K562 (cell line): Measurements from ENCODE around the gene TTLL8. TPM values are rescaled to one million over a fixed set of nuclear protein-coding genes. Genes with fewer than 3 reads are reported as not detected.

ENCODE experiments used
- BCOR ChIP-seq: fragments of 450-650 bp; IDR thresholded peaks from 2 replicates; pipeline ENCODE4 v1.6.1; 2016
- CREB1 ChIP-seq, 2 experiments: sonication (generic) in 1 of 2; formaldehyde crosslinking in 1 of 2; IDR thresholded peaks; 2 replicates each; pipeline versions ENCODE4 v1.6.1 to v1.8.0; 2012 to 2022; ENCODE audit warnings: inconsistent platforms in 1 of 2, mild to moderate bottlenecking in 1 of 2, missing genetic modification reagents in 1 of 2, moderate library complexity in 1 of 2
- CREBBP ChIP-seq: IDR thresholded peaks from one replicate; pipeline ENCODE4 v1.6.1; 2012; ENCODE audit warnings: low read depth, mild to moderate bottlenecking, control low read depth, inconsistent platforms, low read length
- FOS ChIP-seq: IDR thresholded peaks from 3 replicates; pipeline ENCODE4 v1.6.1; 2011; ENCODE audit not compliant: insufficient read length; ENCODE audit errors: extremely low read depth
- HLTF ChIP-seq: fragments of 450-650 bp; IDR thresholded peaks from 2 replicates; pipeline ENCODE4 v1.6.1; 2016
- NCOA1 ChIP-seq: fragments of 450-650 bp; IDR thresholded peaks from 2 replicates; pipeline ENCODE4 v1.6.1; 2016; ENCODE audit warnings: low read depth
- SAFB ChIP-seq: fragments of 200-400 bp; formaldehyde crosslinking; IDR thresholded peaks from 2 replicates; pipeline ENCODE4 v1.6.1; 2017; ENCODE audit warnings: low read depth, low read length, borderline replicate concordance
- VEZF1 ChIP-seq: fragments of 200-800 bp; sonication (Bioruptor generic); IDR thresholded peaks from 2 replicates; pipeline ENCODE4 v1.6.1; 2017; ENCODE audit warnings: missing genetic modification characterization, missing compliant biosample characterization
- WHSC1 ChIP-seq: IDR thresholded peaks from one replicate; pipeline ENCODE4 v1.6.1; 2012; ENCODE audit warnings: low read length, control low read depth, inconsistent platforms
- ZBTB7A ChIP-seq: IDR thresholded peaks from 2 replicates; pipeline ENCODE4 v1.6.1; 2011; ENCODE audit warnings: low read depth, mild to moderate bottlenecking, low read length, moderate library complexity, borderline replicate concordance; ENCODE audit not compliant: control insufficient read depth
- ZBTB8A ChIP-seq: fragments of 450-650 bp; IDR thresholded peaks from 2 replicates; pipeline ENCODE4 v1.6.1; 2018; ENCODE audit warnings: mild to moderate bottlenecking, moderate library complexity; ENCODE audit not compliant: partially characterized antibody
- ZNF143 ChIP-seq: sonication (generic); formaldehyde crosslinking; IDR thresholded peaks from 2 replicates; pipeline ENCODE4 v1.9.0; 2022; ENCODE audit warnings: mild to moderate bottlenecking, missing genetic modification reagents
- ZNF3 ChIP-seq: fragments of 250-450 bp; sonication (Bioruptor Pico); IDR thresholded peaks from 2 replicates; pipeline ENCODE4 v1.5.0; 2021; ENCODE audit warnings: mild to moderate bottlenecking, moderate library complexity
- ZNF316 ChIP-seq: fragments of 450-650 bp; IDR thresholded peaks from 2 replicates; pipeline ENCODE4 v1.6.1; 2016
- ZNF408 ChIP-seq: fragments of 250-450 bp; sonication (Bioruptor Pico); IDR thresholded peaks from 2 replicates; pipeline ENCODE4 v1.4.0; 2020; ENCODE audit warnings: low read depth, mild to moderate bottlenecking, moderate library complexity
- ZNF445 ChIP-seq: fragments of 250-450 bp; sonication (Bioruptor Pico); IDR thresholded peaks from 2 replicates; pipeline ENCODE4 v1.4.0; 2020; ENCODE audit warnings: low read depth, mild to moderate bottlenecking, moderate library complexity
- ZNF586 ChIP-seq: fragments of 450-650 bp; formaldehyde crosslinking; conservative IDR thresholded peaks from 2 replicates; pipeline ENCODE4 v1.4.0; 2020; ENCODE audit warnings: mild to moderate bottlenecking, moderate library complexity
- ZNF644 ChIP-seq: fragments of 200-800 bp; sonication (Bioruptor generic); IDR thresholded peaks from 2 replicates; pipeline ENCODE4 v1.6.1; 2016; ENCODE audit warnings: low read depth, missing genetic modification characterization, missing compliant biosample characterization
- ZNF766 ChIP-seq: fragments of 200-800 bp; sonication (Bioruptor generic); conservative IDR thresholded peaks from 2 replicates; pipeline ENCODE4 v1.6.1; 2016; ENCODE audit warnings: missing genetic modification characterization, missing compliant biosample characterization
- ZNF780A ChIP-seq: fragments of 250-450 bp; sonication (Bioruptor Pico); IDR thresholded peaks from 2 replicates; pipeline ENCODE4 v1.5.0; 2021; ENCODE audit warnings: mild to moderate bottlenecking
- polyA plus RNA-seq, 8 experiments: library from polyadenylated mRNA; depleted of rRNA in 4 of 8; stranded (reverse) in 5 of 8; unstranded in 3 of 8; fragments of >200 nt; fragmentation: Nextera tagmentation in 2 of 8; fragmentation: Illumina TruSeq in 1 of 8; extraction: Ambion mirVana in 2 of 8; extraction: Trizol in 1 of 8; gene quantifications; 2 replicates each; pipeline versions ENCODE4 v1.2.1 to v1.2.3, GENCODE V29; 2011 to 2014; ENCODE audit warnings: inconsistent platforms in 1 of 8, missing spikeins in 1 of 8
- total RNA-seq, 7 experiments: library from RNA; depleted of rRNA in 6 of 7; stranded (reverse); fragments of >200 nt in 6 of 7; fragmentation: Illumina TruSeq in 2 of 7; extraction: Trizol in 2 of 7; gene quantifications; 2 replicates each; pipeline versions ENCODE4 v1.2.1 to v1.2.3, GENCODE V29; 2011 to 2021; ENCODE audit warnings: low replicate concordance in 1 of 7
- TF ChIP-seq, protein P1 (sequence below): fragments of 250-450 bp; sonication (Bioruptor Pico); IDR thresholded peaks from 2 replicates; pipeline ENCODE4 v1.6.1; 2021; ENCODE audit warnings: mild to moderate bottlenecking
- TF ChIP-seq, protein P2 (sequence below): sonication (generic); formaldehyde crosslinking; IDR thresholded peaks from 2 replicates; pipeline ENCODE4 v1.8.0; 2023; ENCODE audit warnings: missing genetic modification reagents, mild to moderate bottlenecking, borderline replicate concordance

TTLL8 gene
- total and polyA plus RNA-seq, 9 of the 15 experiments (the other 6 are each of a cell fraction or from before 2014, with no cell fraction given) = not detected

DNA sequence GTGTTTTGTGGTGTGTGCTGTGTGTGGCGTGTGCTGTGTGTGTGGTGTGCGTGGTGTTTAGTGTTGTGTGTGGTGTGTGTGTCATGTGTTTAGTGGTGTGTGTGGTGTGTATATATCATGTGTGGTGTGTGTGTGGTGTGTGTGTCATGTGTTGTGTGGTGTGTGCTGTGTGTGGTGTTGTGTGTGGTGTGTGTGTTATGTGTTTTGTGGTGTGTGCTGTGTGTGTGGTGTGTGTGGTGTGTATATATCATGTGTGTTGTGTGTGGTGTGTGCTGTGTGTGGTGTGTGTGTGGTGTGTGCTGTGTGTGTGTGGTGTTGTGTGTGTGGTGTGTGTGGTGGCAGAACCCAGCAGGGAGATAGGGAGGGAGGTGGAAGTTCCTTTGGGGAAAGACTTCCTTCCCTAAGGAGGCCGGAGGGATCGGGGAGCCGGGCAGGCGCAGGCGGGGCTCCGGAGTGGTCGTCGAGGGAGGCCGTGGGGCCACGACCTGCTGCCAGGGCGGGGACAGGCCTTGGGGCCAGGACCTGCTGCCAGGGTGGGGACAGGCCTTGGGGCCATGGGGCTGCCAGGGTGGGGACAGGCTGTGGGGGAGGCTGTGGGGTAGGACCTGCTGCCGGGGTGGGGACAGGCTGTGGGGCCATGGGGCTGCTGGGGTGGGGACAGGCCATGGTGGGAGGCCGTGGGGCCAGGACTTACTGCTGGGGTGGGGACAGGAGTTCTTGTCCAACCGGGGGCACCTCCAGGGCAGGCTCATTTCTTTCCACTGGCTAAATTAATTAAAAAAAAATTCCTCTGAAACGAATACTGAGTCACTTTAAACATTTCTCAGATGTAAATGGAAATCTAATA is 82.3 kb downstream of the TTLL8 start (continued):
- TF ChIP-seq CREB1 (IDR thresholded peaks at IDR 0.05) (no peak), CREB1 (CRISPR knock-in tag; IDR thresholded peaks at IDR 0.05) (no peak), ZNF143 (CRISPR knock-in tag) (no peak), ZBTB7A (peak; percentile 70; the same call in 1 of the 2 replicates), VEZF1 (peak; percentile 22; the same call in 1 of the 2 replicates), HLTF (peak; percentile 91), ZNF408 (CRISPR knock-in tag) (no peak), SAFB (no peak), CREBBP (no peak), ZNF586 (CRISPR knock-in tag) (no peak), ZNF316 (no peak), ZNF780A (no peak), BCOR (peak; percentile 81), NCOA1 (no peak), ZNF445 (CRISPR knock-in tag) (no peak), ZNF644 (tag) (no peak), WHSC1 (no peak), ZNF766 (CRISPR knock-in tag) (no peak), ZBTB8A (no peak), FOS (no peak), ZNF3 (no peak)
- TF ChIP-seq, protein P1, sequence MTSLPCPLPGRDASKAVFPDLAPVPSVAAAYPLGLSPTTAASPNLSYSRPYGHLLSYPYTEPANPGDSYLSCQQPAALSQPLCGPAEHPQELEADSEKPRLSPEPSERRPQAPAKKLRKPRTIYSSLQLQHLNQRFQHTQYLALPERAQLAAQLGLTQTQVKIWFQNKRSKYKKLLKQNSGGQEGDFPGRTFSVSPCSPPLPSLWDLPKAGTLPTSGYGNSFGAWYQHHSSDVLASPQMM (CRISPR knock-in tag) = no peak
- TF ChIP-seq, protein P2, sequence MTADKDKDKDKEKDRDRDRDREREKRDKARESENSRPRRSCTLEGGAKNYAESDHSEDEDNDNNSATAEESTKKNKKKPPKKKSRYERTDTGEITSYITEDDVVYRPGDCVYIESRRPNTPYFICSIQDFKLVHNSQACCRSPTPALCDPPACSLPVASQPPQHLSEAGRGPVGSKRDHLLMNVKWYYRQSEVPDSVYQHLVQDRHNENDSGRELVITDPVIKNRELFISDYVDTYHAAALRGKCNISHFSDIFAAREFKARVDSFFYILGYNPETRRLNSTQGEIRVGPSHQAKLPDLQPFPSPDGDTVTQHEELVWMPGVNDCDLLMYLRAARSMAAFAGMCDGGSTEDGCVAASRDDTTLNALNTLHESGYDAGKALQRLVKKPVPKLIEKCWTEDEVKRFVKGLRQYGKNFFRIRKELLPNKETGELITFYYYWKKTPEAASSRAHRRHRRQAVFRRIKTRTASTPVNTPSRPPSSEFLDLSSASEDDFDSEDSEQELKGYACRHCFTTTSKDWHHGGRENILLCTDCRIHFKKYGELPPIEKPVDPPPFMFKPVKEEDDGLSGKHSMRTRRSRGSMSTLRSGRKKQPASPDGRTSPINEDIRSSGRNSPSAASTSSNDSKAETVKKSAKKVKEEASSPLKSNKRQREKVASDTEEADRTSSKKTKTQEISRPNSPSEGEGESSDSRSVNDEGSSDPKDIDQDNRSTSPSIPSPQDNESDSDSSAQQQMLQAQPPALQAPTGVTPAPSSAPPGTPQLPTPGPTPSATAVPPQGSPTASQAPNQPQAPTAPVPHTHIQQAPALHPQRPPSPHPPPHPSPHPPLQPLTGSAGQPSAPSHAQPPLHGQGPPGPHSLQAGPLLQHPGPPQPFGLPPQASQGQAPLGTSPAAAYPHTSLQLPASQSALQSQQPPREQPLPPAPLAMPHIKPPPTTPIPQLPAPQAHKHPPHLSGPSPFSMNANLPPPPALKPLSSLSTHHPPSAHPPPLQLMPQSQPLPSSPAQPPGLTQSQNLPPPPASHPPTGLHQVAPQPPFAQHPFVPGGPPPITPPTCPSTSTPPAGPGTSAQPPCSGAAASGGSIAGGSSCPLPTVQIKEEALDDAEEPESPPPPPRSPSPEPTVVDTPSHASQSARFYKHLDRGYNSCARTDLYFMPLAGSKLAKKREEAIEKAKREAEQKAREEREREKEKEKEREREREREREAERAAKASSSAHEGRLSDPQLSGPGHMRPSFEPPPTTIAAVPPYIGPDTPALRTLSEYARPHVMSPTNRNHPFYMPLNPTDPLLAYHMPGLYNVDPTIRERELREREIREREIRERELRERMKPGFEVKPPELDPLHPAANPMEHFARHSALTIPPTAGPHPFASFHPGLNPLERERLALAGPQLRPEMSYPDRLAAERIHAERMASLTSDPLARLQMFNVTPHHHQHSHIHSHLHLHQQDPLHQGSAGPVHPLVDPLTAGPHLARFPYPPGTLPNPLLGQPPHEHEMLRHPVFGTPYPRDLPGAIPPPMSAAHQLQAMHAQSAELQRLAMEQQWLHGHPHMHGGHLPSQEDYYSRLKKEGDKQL (CRISPR knock-in tag) = no peak
